Activated naive CD8-positive, alpha-beta T cell treated with anti-CD3 and anti-CD28 coated beads, Interleukin-2, amount 10 ng/mL, durations not matched to agents 7 days and 5 days (primary cell): ENCODE results near the gene CBY3. TPM values are rescaled to one million over a fixed set of nuclear protein-coding genes. Genes with fewer than 3 reads are reported as not detected.

Experiments
- total RNA-seq, 2 experiments: library from RNA; stranded (reverse); gene quantifications; one replicate each; pipeline ENCODE4 v1.2.3, GENCODE V29; 2021

CBY3 gene
- total RNA-seq, 2 experiments from 2014 or later = 0.40 TPM; not detected in 1

Other genes starting within 250 kb of the CBY3 start
- 10 to 100 TPM; 43.0 to 48.9 TPM for gene RUFY1, start 130.5 kb downstream of the CBY3 start, total RNA-seq
- gene HNRNPH1, start 57.4 kb downstream of the CBY3 start, total RNA-seq = 1,000 to 10,000 TPM; 1,103 to 1,162 TPM
- 100 to 1,000 TPM; 255 to 294 TPM for gene CANX, start 17.9 kb upstream of the CBY3 start, total RNA-seq
- gene MAML1, start 51.8 kb upstream of the CBY3 start, total RNA-seq = 10 to 100 TPM; 38.5 TPM
- gene LTC4S, start 113.0 kb upstream of the CBY3 start, total RNA-seq = 1 to 10 TPM; 5.7 to 6.3 TPM
- 100 to 1,000 TPM; 118 TPM for gene MGAT4B, start 125.8 kb upstream of the CBY3 start, total RNA-seq
- 100 to 1,000 TPM; 196 to 216 TPM for gene SQSTM1, start 139.9 kb upstream of the CBY3 start, total RNA-seq
- gene MRNIP, start 177.8 kb upstream of the CBY3 start, total RNA-seq = 10 to 100 TPM; 46.1 to 47.4 TPM
- 10 to 100 TPM; 98.8 to 99.4 TPM for gene TBC1D9B, start 226.9 kb upstream of the CBY3 start, total RNA-seq